ENCODE results near the gene RETREG3. TPM values are rescaled to one million over a fixed set of nuclear protein-coding genes. Genes with fewer than 3 reads are reported as not detected.

RETREG3 gene
- total RNA-seq, 6 experiments from 2014 or later, result 42.5 to 61.1 (median 48.9) TPM

GRCh38 chr17:42579794-42580551 lies 29.2 kb downstream of the RETREG3 start:
- no peak for DNase-seq
- peaks cover 27% of the 10 kb centered on the region for H3K36me3 Mint-ChIP-seq (ENCODE audit: low read depth)
- TF ChIP-seq CTCF (IDR thresholded peaks at IDR 0.05), result no peak
- peak overlapping the region; percentile 47 for H3K27ac Mint-ChIP-seq
- H3K9me3 Mint-ChIP-seq, result no peaks in the 10 kb centered on the region
- no peaks in the 10 kb centered on the region; the same call in 1 of the 2 replicates for H3K27me3 Mint-ChIP-seq (ENCODE audit: insufficient read depth)
- H3K4me3 Mint-ChIP-seq, result 0 out of 2 replicates have a peak overlapping the region, but pooled peaks have one; percentile 3
- H3K4me1 Mint-ChIP-seq (ENCODE audit: low read depth), result peaks cover 38% of the 10 kb centered on the region

GRCh38 chr17:42578282-42578869 lies 30.8 kb downstream of the RETREG3 start:
- Mint-ChIP-seq H3K27ac (peak overlapping the region; percentile 91), H3K9me3 (no peaks in the 10 kb centered on the region), H3K4me3 (peak overlapping the region; percentile 95), H3K36me3 (ENCODE audit: low read depth) (peaks cover 36% of the 10 kb centered on the region), H3K27me3 (ENCODE audit: insufficient read depth) (no peaks in the 10 kb centered on the region; the same call in 1 of the 2 replicates), H3K4me1 (ENCODE audit: low read depth) (peaks cover 49% of the 10 kb centered on the region)
- DNase-seq, result peak; percentile 54
- peak; percentile 84 for TF ChIP-seq CTCF (IDR thresholded peaks at IDR 0.05)

- Mint-ChIP-seq H3K9me3 (no peaks in the 10 kb centered on the region), H3K27me3 (ENCODE audit: insufficient read depth) (no peaks in the 10 kb centered on the region; the same call in none of the 2 replicates), H3K4me3 (peak within 1 kb of the TSS; percentile 95), H3K4me1 (ENCODE audit: low read depth) (peaks cover 54% of the 10 kb centered on the region), H3K27ac (peak within 1 kb of the TSS; percentile 91), H3K36me3 (ENCODE audit: low read depth) (peaks cover 42% of the 10 kb centered on the region)
- peak; percentile 93 for DNase-seq
- TF ChIP-seq CTCF (IDR thresholded peaks at IDR 0.05), result peak; percentile 59; the same call in 1 of the 2 replicates
Observed at GRCh38 chr17:42577532-42578281, 31.5 kb downstream of the RETREG3 start, which contains the start of gene PSMC3IP. Gene PSMC3IP, minus strand, starts transcription at chr17:42577729. Its CDS starts 43 bp downstream, at chr17:42577686.

- peaks cover 43% of the 10 kb centered on the region for H3K36me3 Mint-ChIP-seq (ENCODE audit: low read depth)
- peak overlapping the region; percentile 95 for H3K4me3 Mint-ChIP-seq
- TF ChIP-seq CTCF (IDR thresholded peaks at IDR 0.05), result no peak
- no peaks in the 10 kb centered on the region; the same call in none of the 2 replicates for H3K27me3 Mint-ChIP-seq (ENCODE audit: insufficient read depth)
- DNase-seq, result no peak
- H3K9me3 Mint-ChIP-seq, result no peaks in the 10 kb centered on the region
- peaks cover 54% of the 10 kb centered on the region for H3K4me1 Mint-ChIP-seq (ENCODE audit: low read depth)
- H3K27ac Mint-ChIP-seq, result peak overlapping the region; percentile 91
Observed at GRCh38 chr17:42577140-42577531, 32.0 kb downstream of the RETREG3 start.

- Mint-ChIP-seq H3K4me1 (ENCODE audit: low read depth) (peaks cover 63% of the 10 kb centered on the region), H3K4me3 (no peak overlapping the region), H3K27me3 (ENCODE audit: insufficient read depth) (peaks cover 2% of the 10 kb centered on the region), H3K36me3 (ENCODE audit: low read depth) (peaks cover 61% of the 10 kb centered on the region), H3K27ac (no peak overlapping the region), H3K9me3 (no peaks in the 10 kb centered on the region)
- DNase-seq, result no peak
- TF ChIP-seq CTCF (IDR thresholded peaks at IDR 0.05), result no peak
Observed at GRCh38 chr17:42574463-42574862, 34.7 kb downstream of the RETREG3 start.

Measured in HFFc6 (cell line).